Naive thymus-derived CD4-positive, alpha-beta T cell (primary cell): Measurements from ENCODE around the gene SNAI1. TPM values are rescaled to one million over a fixed set of nuclear protein-coding genes. Genes with fewer than 3 reads are reported as not detected.
A peak's percentile ranks its signal among the peaks of the same experiment; 100 is the strongest.
"Not testable (repeated sequence)": the region's sequence is repeated elsewhere in the genome, so short reads cannot be mapped to it uniquely, and the experiment has no call there.

Source experiments
- ATAC-seq: fragments of 150-1000 bp; cut with Tn5 transposase; 2 replicates; pipeline ENCODE4 v1.10.0; 2021; ENCODE audit warnings: mild to moderate bottlenecking, moderate library complexity
- CTCF ChIA-PET: fragments of 350-600 bp; sonication (Branson Sonifier 250); formaldehyde crosslinking; loops from one replicate; lab custom pipeline; 2021; ENCODE audit warnings: antibody characterized with exemption; lab: Charles Lee
- POLR2A ChIA-PET: fragments of 350-600 bp; sonication (Branson Sonifier 250); formaldehyde crosslinking; loops from one replicate; lab custom pipeline; 2021; ENCODE audit warnings: antibody characterized with exemption, inconsistent platforms; lab: Charles Lee
- DNase-seq, 9 donors: peaks; one replicate each; pipeline versions ENCODE4 v3.0.0 to v3.0.0-alpha.2; 2020 to 2022; ENCODE audit warnings: mixed read lengths in 1 of 9
- H3K27ac ChIP-seq: one replicate; pipeline ENCODE4 v1.7.0; 2013; ENCODE audit warnings: mild to moderate bottlenecking, low read depth, low read length, moderate library complexity
- H3K27me3 ChIP-seq, 2 donors: one replicate each; pipeline ENCODE4 v1.7.0; 2013; ENCODE audit warnings: low read length in 2 of 2, mild to moderate bottlenecking in 2 of 2, moderate library complexity in 2 of 2; ENCODE audit not compliant: control insufficient read depth in 2 of 2, insufficient read depth in 2 of 2
- H3K36me3 ChIP-seq, 3 experiments: 1 replicate in 2 of 3; 2 replicates in 1 of 3; pipeline ENCODE4 v1.7.0; 2013; ENCODE audit warnings: low read length in 3 of 3, mild to moderate bottlenecking in 3 of 3, moderate library complexity in 1 of 3; ENCODE audit not compliant: insufficient read depth in 3 of 3, control insufficient read depth in 2 of 3
- H3K4me1 ChIP-seq, 2 donors: one replicate each; pipeline ENCODE4 v1.7.0; 2013; ENCODE audit warnings: low read length in 2 of 2, mild to moderate bottlenecking in 2 of 2, moderate library complexity in 1 of 2; ENCODE audit not compliant: control insufficient read depth in 2 of 2, insufficient read depth in 2 of 2
- H3K4me3 ChIP-seq: 2 replicates; pipeline ENCODE4 v1.7.0; 2013; ENCODE audit warnings: mild to moderate bottlenecking, low read length
- H3K9me3 ChIP-seq, 3 experiments: 1 replicate in 2 of 3; 2 replicates in 1 of 3; pipeline ENCODE4 v1.7.0; 2013; ENCODE audit warnings: low read length in 3 of 3; ENCODE audit not compliant: control insufficient read depth in 2 of 3
- H3K27ac Mint-ChIP-seq, 9 donors: one replicate each; pipeline ENCODE4 v1.8.0; 2020 to 2022; ENCODE audit warnings: mixed read lengths in 9 of 9, mild to moderate bottlenecking in 8 of 9, moderate library complexity in 5 of 9, inconsistent platforms in 2 of 9
- H3K27me3 Mint-ChIP-seq, 5 donors: one replicate each; pipeline ENCODE4 v1.8.0; 2021 to 2022; ENCODE audit warnings: mixed read lengths in 5 of 5, mild to moderate bottlenecking in 1 of 5
- H3K36me3 Mint-ChIP-seq, 5 donors: one replicate each; pipeline ENCODE4 v1.8.0; 2020 to 2022; ENCODE audit warnings: mixed read lengths in 5 of 5, mild to moderate bottlenecking in 3 of 5, inconsistent platforms in 1 of 5
- H3K4me1 Mint-ChIP-seq, 7 donors: one replicate each; pipeline ENCODE4 v1.8.0; 2020 to 2022; ENCODE audit warnings: mixed read lengths in 7 of 7, mild to moderate bottlenecking in 3 of 7, inconsistent platforms in 1 of 7
- H3K4me3 Mint-ChIP-seq, 10 donors: one replicate each; pipeline ENCODE4 v1.8.0; 2020 to 2022; ENCODE audit warnings: mild to moderate bottlenecking in 10 of 10, mixed read lengths in 10 of 10, moderate library complexity in 6 of 10, inconsistent platforms in 2 of 10
- H3K9me3 Mint-ChIP-seq, 11 donors: one replicate each; pipeline ENCODE4 v1.8.0; 2020 to 2022; ENCODE audit warnings: mixed read lengths in 11 of 11, mild to moderate bottlenecking in 4 of 11, inconsistent platforms in 1 of 11, moderate library complexity in 1 of 11
- intact Hi-C, 2 donors: fragments of 100-400 bp; cut with micrococcal nuclease; formaldehyde crosslinking; loops; one replicate each; pipeline ENCODE4 v1.15.1; 2023
- polyA plus RNA-seq, 2 donors: library from polyadenylated mRNA; unstranded; fragments of 300-500 nt; fragmentation: Illumina TruSeq; gene quantifications; one replicate each; pipeline ENCODE4 v1.2.3, GENCODE V29; 2021
- total RNA-seq, 6 experiments: library from RNA in 5 of 6; stranded (reverse) in 5 of 6; gene quantifications; 1 replicate in 5 of 6; 2 replicates in 1 of 6; pipeline ENCODE4 v1.2.3 and lab custom pipeline; 2021 to 2026

SNAI1 gene
- total and polyA plus RNA-seq, 7 experiments from 2014 or later = 0.22 to 7.0 (median 0.34) TPM

- Histone ChIP-seq H3K9me3 (no peaks in the 10 kb centered on the region), H3K27me3 (no peaks in the 10 kb centered on the region), H3K36me3 (no peaks in the 10 kb centered on the region), H3K4me1 (no peaks in the 10 kb centered on the region), H3K4me3 (no peak overlapping the region), H3K27ac (no peak overlapping the region)
- ChIA-PET CTCF (interaction anchor here (0.6 kb wide), 1 partner anchor 50 kb away, joined by 3 read pairs; no protein-coding TSS in a partner anchor), POLR2A (no interaction called here)
- H3K9me3 Mint-ChIP-seq = no peaks in the 10 kb centered on the region
- peak; percentile 55 for ATAC-seq
- H3K27ac Mint-ChIP-seq = no peak overlapping the region
- peaks cover 0 to 16% (median 0%) of the 10 kb centered on the region in 7 donors for H3K4me1 Mint-ChIP-seq
- no peak for DNase-seq
- H3K36me3 Mint-ChIP-seq = no peaks in the 10 kb centered on the region
- intact Hi-C loops = no loop called here
- peaks cover 0 to 8% (median 0%) of the 10 kb centered on the region in 5 donors for H3K27me3 Mint-ChIP-seq
- no peak overlapping the region for H3K4me3 Mint-ChIP-seq
These were observed 16.5 kb downstream of the SNAI1 start for GRCh38 chr20:49999329-49999728.

GRCh38 chr20:50000548-50001222 lies 17.9 kb downstream of the SNAI1 start:
- H3K4me3 ChIP-seq, H3K27ac ChIP-seq, H3K4me1 ChIP-seq, H3K4me3 Mint-ChIP-seq, ATAC-seq, intact Hi-C loops, H3K36me3 ChIP-seq, H3K36me3 Mint-ChIP-seq, H3K27ac Mint-ChIP-seq, POLR2A ChIA-PET, H3K27me3 ChIP-seq, DNase-seq, H3K9me3 Mint-ChIP-seq, CTCF ChIA-PET, H3K9me3 ChIP-seq: not testable (repeated sequence)
- Mint-ChIP-seq H3K27me3 (peaks cover 0 to 11% (median 0%) of the 10 kb centered on the region in 5 donors), H3K4me1 (peaks cover 0 to 23% (median 6%) of the 10 kb centered on the region in 7 donors)

GRCh38 chr20:50001784-50002311 lies 19.1 kb downstream of the SNAI1 start:
- peaks cover 0 to 25% (median 6%) of the 10 kb centered on the region in 7 donors for H3K4me1 Mint-ChIP-seq
- DNase-seq (no peak), ATAC-seq (no peak)
- no peaks in the 10 kb centered on the region for H3K27me3 ChIP-seq
- intact Hi-C loops = no loop called here
- no peak overlapping the region for H3K27ac ChIP-seq
- ChIA-PET POLR2A (interaction anchor here (0.7 kb wide), 1 partner anchor 857 kb away, joined by 3 read pairs; no protein-coding TSS in a partner anchor), CTCF (interaction anchor here (0.6 kb wide), 1 partner anchor 713 kb away, joined by 4 read pairs; no protein-coding TSS in a partner anchor)
- H3K4me3 ChIP-seq = no peak overlapping the region
- H3K36me3 ChIP-seq = no peaks in the 10 kb centered on the region
- no peak overlapping the region for H3K27ac Mint-ChIP-seq
- no peaks in the 10 kb centered on the region for H3K9me3 Mint-ChIP-seq
- H3K4me3 Mint-ChIP-seq = no peak overlapping the region
- no peaks in the 10 kb centered on the region for H3K36me3 Mint-ChIP-seq
- no peaks in the 10 kb centered on the region for H3K9me3 ChIP-seq
- H3K27me3 Mint-ChIP-seq = peaks cover 0 to 12% (median 0%) of the 10 kb centered on the region in 5 donors
- no peaks in the 10 kb centered on the region for H3K4me1 ChIP-seq

GRCh38 chr20:50003253-50003656 lies 20.5 kb downstream of the SNAI1 start:
- Mint-ChIP-seq H3K27me3 (peaks cover 0 to 7% (median 4%) of the 10 kb centered on the region in 5 donors), H3K36me3 (no peaks in the 10 kb centered on the region), H3K9me3 (no peaks in the 10 kb centered on the region), H3K27ac (peak overlapping the region in 1 of 9 donors; percentile 25), H3K4me3 (peak overlapping the region in 1 of 10 donors; percentile 33), H3K4me1 (peaks cover 0 to 32% (median 6%) of the 10 kb centered on the region in 7 donors)
- DNase-seq (no peak), ATAC-seq (peak; percentile 84)
- ChIA-PET CTCF (no interaction called here), POLR2A (no interaction called here)
- Histone ChIP-seq H3K9me3 (no peaks in the 10 kb centered on the region), H3K4me3 (no peak overlapping the region), H3K27me3 (no peaks in the 10 kb centered on the region), H3K36me3 (no peaks in the 10 kb centered on the region), H3K4me1 (no peaks in the 10 kb centered on the region), H3K27ac (no peak overlapping the region)
- intact Hi-C loops = no loop called here

GRCh38 chr20:50004229-50004628 lies 21.4 kb downstream of the SNAI1 start:
- no peaks in the 10 kb centered on the region for H3K36me3 ChIP-seq
- H3K27ac Mint-ChIP-seq = no peak overlapping the region
- H3K9me3 ChIP-seq = no peaks in the 10 kb centered on the region
- no peaks in the 10 kb centered on the region for H3K9me3 Mint-ChIP-seq
- peaks cover 0 to 7% (median 4%) of the 10 kb centered on the region in 5 donors for H3K27me3 Mint-ChIP-seq
- peak; percentile 31 for ATAC-seq
- ChIA-PET POLR2A (interaction anchor here (0.6 kb wide), 1 partner anchor 64 kb away, joined by 3 read pairs; no protein-coding TSS in a partner anchor), CTCF (no interaction called here)
- no peaks in the 10 kb centered on the region for H3K36me3 Mint-ChIP-seq
- no peak for DNase-seq
- no peaks in the 10 kb centered on the region for H3K27me3 ChIP-seq
- intact Hi-C loops = no loop called here
- no peak overlapping the region for H3K4me3 Mint-ChIP-seq
- no peak overlapping the region for H3K27ac ChIP-seq
- no peak overlapping the region for H3K4me3 ChIP-seq
- H3K4me1 ChIP-seq = no peaks in the 10 kb centered on the region
- peaks cover 0 to 32% (median 6%) of the 10 kb centered on the region in 7 donors for H3K4me1 Mint-ChIP-seq

GRCh38 chr20:50005471-50005981 lies 22.7 kb downstream of the SNAI1 start:
- ChIA-PET CTCF (interaction anchor here (0.7 to 1.2 kb wide), 2 partner anchors 26 to 64 kb away, joined by 3 read pairs; no protein-coding TSS in a partner anchor), POLR2A (no interaction called here)
- peaks cover 0 to 10% (median 5%) of the 10 kb centered on the region in 5 donors for H3K27me3 Mint-ChIP-seq
- Histone ChIP-seq H3K27me3 (no peaks in the 10 kb centered on the region), H3K36me3 (no peaks in the 10 kb centered on the region), H3K4me3 (no peak overlapping the region), H3K27ac (no peak overlapping the region), H3K4me1 (no peaks in the 10 kb centered on the region), H3K9me3 (no peaks in the 10 kb centered on the region)
- no peak for ATAC-seq
- DNase-seq = no peak
- H3K36me3 Mint-ChIP-seq = no peaks in the 10 kb centered on the region
- H3K27ac Mint-ChIP-seq = peak overlapping the region in 1 of 9 donors; percentile 60
- peaks cover 0 to 32% (median 6%) of the 10 kb centered on the region in 7 donors for H3K4me1 Mint-ChIP-seq
- peak overlapping the region in 1 of 10 donors; percentile 39 for H3K4me3 Mint-ChIP-seq
- no peaks in the 10 kb centered on the region for H3K9me3 Mint-ChIP-seq
- intact Hi-C loops = no loop called here
